HEK293T (cell line): Measurements from ENCODE around the gene RAC2.
"Not testable (repeated sequence)": the region's sequence is repeated elsewhere in the genome, so short reads cannot be mapped to it uniquely, and the experiment has no call there.

Experiments used
- CTCF ChIA-PET: fragments of 350-600 bp; formaldehyde crosslinking; extraction: SDS; loops from one replicate; lab custom pipeline; 2021; ENCODE audit warnings: antibody characterized with exemption, inconsistent platforms; lab: Yijun Ruan, JAX
- POLR2A ChIA-PET: fragments of 350-600 bp; formaldehyde crosslinking; extraction: SDS; loops from one replicate; lab custom pipeline; 2020; ENCODE audit warnings: antibody characterized with exemption, inconsistent platforms; lab: Yijun Ruan, JAX
- DNase-seq: peaks from one replicate; pipeline ENCODE4 v3.0.0; 2012; ENCODE audit warnings: mixed read lengths; ENCODE audit errors: extremely low spot score
- ARNT ChIP-seq: fragments of 450-650 bp; IDR thresholded peaks from 2 replicates; pipeline ENCODE4 v1.6.1; 2017; ENCODE audit warnings: mild to moderate bottlenecking
- BHLHE40 ChIP-seq: fragments of 450-650 bp; IDR thresholded peaks from 2 replicates; pipeline ENCODE4 v1.6.1; 2016; ENCODE audit warnings: mild to moderate bottlenecking, moderate library complexity, borderline replicate concordance
- CTBP1 ChIP-seq: fragments of 450-650 bp; IDR thresholded peaks from 2 replicates; pipeline ENCODE4 v1.6.1; 2016; ENCODE audit warnings: borderline replicate concordance
- ELF4 ChIP-seq: fragments of 450-650 bp; IDR thresholded peaks from 2 replicates; pipeline ENCODE4 v1.6.1; 2017; ENCODE audit warnings: antibody characterized with exemption
- FOXA1 ChIP-seq: fragments of 450-650 bp; IDR thresholded peaks from 2 replicates; pipeline ENCODE4 v1.6.1; 2016; ENCODE audit warnings: mild to moderate bottlenecking
- FOXK2 ChIP-seq: fragments of 450-650 bp; IDR thresholded peaks from 2 replicates; pipeline ENCODE4 v1.6.1; 2016; ENCODE audit warnings: mild to moderate bottlenecking
- FOXM1 ChIP-seq: fragments of 450-650 bp; IDR thresholded peaks from 2 replicates; pipeline ENCODE4 v1.6.1; 2017; ENCODE audit warnings: mild to moderate bottlenecking, borderline replicate concordance
- HDGF ChIP-seq: fragments of 450-650 bp; IDR thresholded peaks from 2 replicates; pipeline ENCODE4 v1.6.1; 2017; ENCODE audit warnings: antibody characterized with exemption, borderline replicate concordance
- L3MBTL2 ChIP-seq: fragments of 450-650 bp; conservative IDR thresholded peaks from 2 replicates; pipeline ENCODE4 v1.6.1; 2016; ENCODE audit warnings: mild to moderate bottlenecking
- LEF1 ChIP-seq: fragments of 450-650 bp; IDR thresholded peaks from 2 replicates; pipeline ENCODE4 v1.6.1; 2017; ENCODE audit warnings: mild to moderate bottlenecking, borderline replicate concordance
- NFRKB ChIP-seq: fragments of 450-650 bp; IDR thresholded peaks from 2 replicates; pipeline ENCODE4 v1.6.1; 2016; ENCODE audit warnings: mild to moderate bottlenecking, moderate library complexity
- SP1 ChIP-seq: fragments of 450-650 bp; IDR thresholded peaks from 2 replicates; pipeline ENCODE4 v1.6.1; 2017
- SUZ12 ChIP-seq: fragments of 450-650 bp; IDR thresholded peaks from 2 replicates; pipeline ENCODE4 v1.6.1; 2016; ENCODE audit warnings: mild to moderate bottlenecking
- TARDBP ChIP-seq: fragments of 450-650 bp; IDR thresholded peaks from 2 replicates; pipeline ENCODE4 v1.6.1; 2016
- ZNF384 ChIP-seq: fragments of 450-650 bp; IDR thresholded peaks from 2 replicates; pipeline ENCODE4 v1.6.1; 2016
- TF ChIP-seq, protein P1 (sequence below): fragments of 450-650 bp; IDR thresholded peaks from 2 replicates; pipeline ENCODE4 v1.6.1; 2016

RAC2 gene

DNA sequence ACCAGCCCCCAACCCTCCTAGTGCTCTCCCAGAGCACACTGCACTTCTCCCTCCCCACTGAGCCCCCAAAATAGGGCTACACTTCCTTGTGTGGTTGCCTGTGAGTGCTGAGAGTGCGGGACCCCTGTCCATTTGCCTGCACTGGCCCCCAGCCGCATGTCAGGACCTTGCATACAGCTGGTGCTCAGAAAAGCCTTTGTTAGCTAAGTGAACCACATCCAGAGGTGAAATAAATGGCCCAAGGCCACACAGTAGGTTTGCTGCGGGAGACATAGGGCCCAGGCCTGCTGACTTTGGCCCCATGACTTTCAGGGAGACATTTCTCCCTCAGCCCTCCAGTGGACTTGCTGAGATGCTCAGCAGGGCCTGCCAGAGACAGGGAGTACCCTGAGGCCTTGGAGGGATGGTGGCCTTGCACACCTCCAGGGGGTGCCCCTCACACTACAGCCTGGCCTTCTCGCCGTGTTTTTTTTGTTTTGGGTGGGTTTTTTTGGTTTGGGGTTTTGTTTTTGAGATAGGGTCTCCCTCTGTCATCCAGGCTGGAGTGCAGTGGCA lies 42.0 kb downstream of the RAC2 start:
- ChIA-PET POLR2A (no interaction called here), CTCF (interaction anchor here (0.6 kb wide), 1 partner anchor 156 kb away, joined by 5 read pairs; no protein-coding TSS in a partner anchor)
- DNase-seq, result no peak

DNA sequence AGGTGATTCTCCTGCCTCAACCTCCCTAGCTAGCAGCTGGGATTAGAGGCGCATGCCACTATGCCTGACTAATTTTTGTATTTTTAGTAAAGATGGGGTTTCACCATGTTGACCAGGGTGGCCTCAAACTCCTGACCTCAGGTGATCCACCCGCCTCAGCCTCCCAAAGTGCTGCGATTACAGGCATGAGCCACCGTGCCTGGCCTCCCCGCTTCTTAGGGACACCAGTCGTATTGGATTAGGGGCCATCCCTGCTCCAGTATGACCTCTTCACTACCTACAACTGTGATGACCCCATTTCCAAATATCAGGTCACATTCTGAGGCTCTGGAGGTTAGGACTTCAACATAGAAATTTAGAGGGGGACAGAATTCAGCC lies 42.6 kb downstream of the RAC2 start:
- DNase-seq, POLR2A ChIA-PET: not testable (repeated sequence)
- CTCF ChIA-PET, result interaction anchor here (0.6 to 0.7 kb wide), 2 partner anchors 18 to 155 kb away, joined by 3 to 5 read pairs; no protein-coding TSS in a partner anchor

More for the DNA sequence above, 42.0 kb downstream of the RAC2 start:
- TF ChIP-seq SP1 (no peak), FOXA1 (no peak), FOXM1 (no peak), ARNT (no peak), CTBP1 (no peak), TARDBP (no peak), L3MBTL2 (no peak)

DNA sequence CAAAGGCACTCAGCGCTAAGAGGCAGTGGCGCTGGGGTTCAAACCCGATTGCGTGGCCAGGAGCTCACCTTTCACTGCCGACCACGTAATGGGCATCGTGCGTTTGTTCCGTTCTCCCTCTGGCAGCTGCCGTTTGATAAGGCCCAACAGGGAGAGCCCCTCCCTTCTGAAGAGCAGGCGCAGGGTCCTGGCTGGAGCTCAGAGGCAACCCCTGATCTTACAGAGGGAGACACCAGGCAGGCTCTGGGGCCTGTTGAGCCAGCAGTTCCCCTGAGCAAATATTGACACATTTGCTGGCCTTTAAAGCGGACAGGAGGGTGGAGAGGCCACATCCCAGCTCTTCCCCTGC lies 44.3 kb downstream of the RAC2 start:
- TF ChIP-seq FOXM1 (no peak; the same call in 1 of the 2 replicates), NFRKB (no peak), SP1 (no peak), FOXK2 (no peak), L3MBTL2 (no peak), TARDBP (no peak), BHLHE40 (no peak), LEF1 (no peak), SUZ12 (no peak), ZNF384 (no peak), ARNT (no peak), HDGF (no peak), FOXA1 (no peak), CTBP1 (no peak), ELF4 (no peak)
- TF ChIP-seq, protein P1, sequence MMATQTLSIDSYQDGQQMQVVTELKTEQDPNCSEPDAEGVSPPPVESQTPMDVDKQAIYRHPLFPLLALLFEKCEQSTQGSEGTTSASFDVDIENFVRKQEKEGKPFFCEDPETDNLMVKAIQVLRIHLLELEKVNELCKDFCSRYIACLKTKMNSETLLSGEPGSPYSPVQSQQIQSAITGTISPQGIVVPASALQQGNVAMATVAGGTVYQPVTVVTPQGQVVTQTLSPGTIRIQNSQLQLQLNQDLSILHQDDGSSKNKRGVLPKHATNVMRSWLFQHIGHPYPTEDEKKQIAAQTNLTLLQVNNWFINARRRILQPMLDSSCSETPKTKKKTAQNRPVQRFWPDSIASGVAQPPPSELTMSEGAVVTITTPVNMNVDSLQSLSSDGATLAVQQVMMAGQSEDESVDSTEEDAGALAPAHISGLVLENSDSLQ, result no peak
- DNase-seq, result no peak
- ChIA-PET CTCF (interaction anchor here (0.7 to 2.0 kb wide), 9 partner anchors 10 to 120 kb away, joined by 3 to 14 read pairs (median 4); no protein-coding TSS in a partner anchor), POLR2A (interaction anchor here (0.6 to 1.6 kb wide), 27 partner anchors 9 to 249 kb away, joined by 3 to 8 read pairs (median 4); partner anchors contain the start of gene TST)

DNA sequence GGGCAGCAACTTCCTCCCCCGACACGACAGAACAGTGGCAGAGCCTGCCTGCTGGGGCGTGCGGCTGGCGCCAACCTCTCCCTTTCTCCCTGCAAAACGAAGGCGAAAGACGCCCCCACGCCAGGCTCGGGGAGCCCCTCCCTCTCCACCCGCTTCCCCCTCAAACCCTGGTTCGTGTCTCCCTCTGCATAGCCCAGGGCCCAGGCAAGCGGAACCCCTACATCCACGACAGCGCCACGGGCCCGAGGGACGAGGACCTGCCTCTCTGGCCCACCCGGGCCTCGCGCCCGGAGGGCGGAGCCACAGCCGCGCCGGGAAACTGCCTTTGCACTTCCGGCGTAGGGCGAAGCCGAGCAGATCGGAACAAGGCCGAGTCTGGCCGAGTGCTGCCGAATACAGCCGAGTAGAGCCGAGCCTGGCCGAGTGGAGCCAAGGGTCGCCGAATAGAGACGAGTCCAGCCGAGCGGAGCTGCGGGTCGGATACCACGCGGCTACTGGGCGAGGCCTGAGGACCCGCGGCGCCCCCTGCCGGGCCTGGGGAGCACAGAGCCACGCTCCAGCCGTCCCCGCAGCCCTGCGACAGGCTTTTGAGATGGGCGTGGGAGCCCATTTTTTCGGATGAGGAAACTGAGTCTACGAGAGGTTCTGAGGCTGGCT lies 44.8 kb downstream of the RAC2 start:
- CTCF ChIA-PET, result interaction anchor here (0.6 to 2.0 kb wide), 11 partner anchors 10 to 120 kb away, joined by 3 to 14 read pairs (median 4); no protein-coding TSS in a partner anchor
- POLR2A ChIA-PET, result interaction anchor here (0.6 to 1.6 kb wide), 26 partner anchors 9 to 250 kb away, joined by 3 to 8 read pairs (median 4); partner anchors contain the start of gene TST
- peak; percentile 100 for DNase-seq

DNA sequence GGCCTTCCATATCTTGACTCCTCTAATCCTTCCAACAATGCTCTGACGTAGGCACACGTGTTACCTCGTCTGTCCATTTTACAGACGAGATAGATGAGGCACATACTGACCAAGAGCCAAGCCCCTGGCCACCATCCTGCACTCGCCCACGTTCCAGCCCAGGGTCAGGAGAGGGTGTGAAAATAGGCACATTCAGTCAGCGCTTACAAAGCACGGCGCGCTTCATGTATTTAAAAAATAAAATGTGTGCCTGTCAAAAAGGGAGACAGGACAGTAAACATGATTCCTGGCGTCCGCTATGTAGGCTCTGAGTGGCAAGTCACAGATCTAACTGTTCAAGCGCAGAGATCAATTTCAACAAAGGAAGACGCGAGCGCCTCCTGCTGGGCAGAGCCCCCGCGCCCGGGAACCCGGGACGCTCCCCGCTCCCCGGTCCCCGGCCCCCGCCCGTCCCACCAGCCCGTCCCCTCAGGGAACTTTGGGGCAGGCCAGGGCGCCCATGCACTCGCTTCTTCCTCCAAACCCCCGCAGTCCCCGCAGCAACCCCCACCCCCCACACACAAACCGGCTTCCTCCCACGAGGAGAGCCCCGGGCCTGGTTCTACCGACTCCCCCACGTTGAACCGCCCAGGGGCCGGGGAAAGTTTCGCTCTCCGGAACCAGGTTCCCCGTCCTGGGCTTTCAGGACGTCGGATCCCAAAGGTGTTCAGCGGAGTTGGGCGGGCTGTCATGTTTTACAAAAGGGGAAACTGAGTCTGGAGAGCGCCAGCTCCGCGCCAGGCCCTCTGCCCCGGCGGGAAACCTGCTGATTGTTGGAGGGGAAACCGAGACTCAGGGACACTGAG lies 45.6 kb downstream of the RAC2 start:
- DNase-seq, result peak; percentile 86
- TF ChIP-seq, protein P1, result peak; percentile 83
- TF ChIP-seq SP1 (no peak), FOXA1 (no peak)
- ChIA-PET CTCF (interaction anchor here (0.6 to 2.0 kb wide), 8 partner anchors 11 to 119 kb away, joined by 3 to 14 read pairs (median 4); no protein-coding TSS in a partner anchor), POLR2A (interaction anchor here (1.0 to 1.6 kb wide), 13 partner anchors 12 to 179 kb away, joined by 3 to 7 read pairs (median 4); partner anchors contain the start of genes MPST and TST)

More for the DNA sequence above, 44.8 kb downstream of the RAC2 start:
- TF ChIP-seq FOXA1 (no peak), LEF1 (no peak), L3MBTL2 (peak; percentile 96), CTBP1 (no peak), ELF4 (peak; percentile 85; the same call in 1 of the 2 replicates), TARDBP (0 out of 2 replicates have a peak, but pooled peaks have one; percentile 34), SP1 (no peak)
- TF ChIP-seq, protein P1, result 0 out of 2 replicates have a peak, but pooled peaks have one; percentile 23
